Measurements from ENCODE around the gene CTNNA2.

Gene CTNNA2

DNA sequence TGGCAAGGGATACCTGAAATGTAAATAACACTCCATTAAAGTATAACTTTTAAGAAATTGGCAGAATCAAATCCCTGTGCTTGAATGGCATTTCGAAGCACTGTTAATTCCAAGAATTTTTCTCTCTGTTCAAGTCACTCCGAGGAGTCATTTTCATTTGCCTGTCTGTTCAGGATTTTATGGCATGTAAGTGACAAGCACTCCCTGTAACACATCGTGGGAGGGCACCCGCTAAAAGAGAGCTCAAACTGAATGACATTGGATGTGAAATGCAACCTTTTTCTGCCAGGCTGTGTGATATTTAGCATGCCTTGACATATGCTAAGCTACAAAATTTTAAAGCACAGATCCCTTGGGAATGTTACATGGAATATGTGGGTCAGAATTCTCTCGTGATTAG lies 452.1 kb downstream of the CTNNA2 start:
- TF ChIP-seq, protein P1, sequence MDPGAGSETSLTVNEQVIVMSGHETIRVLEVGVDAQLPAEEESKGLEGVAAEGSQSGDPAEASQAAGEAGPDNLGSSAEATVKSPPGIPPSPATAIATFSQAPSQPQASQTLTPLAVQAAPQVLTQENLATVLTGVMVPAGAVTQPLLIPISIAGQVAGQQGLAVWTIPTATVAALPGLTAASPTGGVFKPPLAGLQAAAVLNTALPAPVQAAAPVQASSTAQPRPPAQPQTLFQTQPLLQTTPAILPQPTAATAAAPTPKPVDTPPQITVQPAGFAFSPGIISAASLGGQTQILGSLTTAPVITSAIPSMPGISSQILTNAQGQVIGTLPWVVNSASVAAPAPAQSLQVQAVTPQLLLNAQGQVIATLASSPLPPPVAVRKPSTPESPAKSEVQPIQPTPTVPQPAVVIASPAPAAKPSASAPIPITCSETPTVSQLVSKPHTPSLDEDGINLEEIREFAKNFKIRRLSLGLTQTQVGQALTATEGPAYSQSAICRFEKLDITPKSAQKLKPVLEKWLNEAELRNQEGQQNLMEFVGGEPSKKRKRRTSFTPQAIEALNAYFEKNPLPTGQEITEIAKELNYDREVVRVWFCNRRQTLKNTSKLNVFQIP (CRISPR knock-in tag; IDR thresholded peaks at IDR 0.05; ENCODE audit: borderline replicate concordance, low read depth) = no peak
- no peak for TF ChIP-seq OSR1 (CRISPR knock-in tag; IDR thresholded peaks at IDR 0.05)
- TF ChIP-seq ZNF70 (CRISPR knock-in tag; IDR thresholded peaks at IDR 0.05) = no peak
- TF ChIP-seq ZFP3 (CRISPR knock-in tag; IDR thresholded peaks at IDR 0.05) = no peak
- TF ChIP-seq, protein P2, sequence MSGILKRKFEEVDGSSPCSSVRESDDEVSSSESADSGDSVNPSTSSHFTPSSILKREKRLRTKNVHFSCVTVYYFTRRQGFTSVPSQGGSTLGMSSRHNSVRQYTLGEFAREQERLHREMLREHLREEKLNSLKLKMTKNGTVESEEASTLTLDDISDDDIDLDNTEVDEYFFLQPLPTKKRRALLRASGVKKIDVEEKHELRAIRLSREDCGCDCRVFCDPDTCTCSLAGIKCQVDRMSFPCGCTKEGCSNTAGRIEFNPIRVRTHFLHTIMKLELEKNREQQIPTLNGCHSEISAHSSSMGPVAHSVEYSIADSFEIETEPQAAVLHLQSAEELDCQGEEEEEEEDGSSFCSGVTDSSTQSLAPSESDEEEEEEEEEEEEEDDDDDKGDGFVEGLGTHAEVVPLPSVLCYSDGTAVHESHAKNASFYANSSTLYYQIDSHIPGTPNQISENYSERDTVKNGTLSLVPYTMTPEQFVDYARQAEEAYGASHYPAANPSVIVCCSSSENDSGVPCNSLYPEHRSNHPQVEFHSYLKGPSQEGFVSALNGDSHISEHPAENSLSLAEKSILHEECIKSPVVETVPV (CRISPR knock-in tag; IDR thresholded peaks at IDR 0.05) = no peak
- TF ChIP-seq ISL1 (CRISPR knock-in tag; IDR thresholded peaks at IDR 0.05) = no peak
- no peak for TF ChIP-seq RARB (CRISPR knock-in tag; IDR thresholded peaks at IDR 0.05)
- TF ChIP-seq BACH2 (CRISPR knock-in tag; IDR thresholded peaks at IDR 0.05; ENCODE audit: borderline replicate concordance) = no peak
- TF ChIP-seq TCF4 (CRISPR knock-in tag; IDR thresholded peaks at IDR 0.05; ENCODE audit: borderline replicate concordance) = no peak
- TF ChIP-seq ZNF8 (CRISPR knock-in tag; IDR thresholded peaks at IDR 0.05) = no peak
- TF ChIP-seq, protein P3, sequence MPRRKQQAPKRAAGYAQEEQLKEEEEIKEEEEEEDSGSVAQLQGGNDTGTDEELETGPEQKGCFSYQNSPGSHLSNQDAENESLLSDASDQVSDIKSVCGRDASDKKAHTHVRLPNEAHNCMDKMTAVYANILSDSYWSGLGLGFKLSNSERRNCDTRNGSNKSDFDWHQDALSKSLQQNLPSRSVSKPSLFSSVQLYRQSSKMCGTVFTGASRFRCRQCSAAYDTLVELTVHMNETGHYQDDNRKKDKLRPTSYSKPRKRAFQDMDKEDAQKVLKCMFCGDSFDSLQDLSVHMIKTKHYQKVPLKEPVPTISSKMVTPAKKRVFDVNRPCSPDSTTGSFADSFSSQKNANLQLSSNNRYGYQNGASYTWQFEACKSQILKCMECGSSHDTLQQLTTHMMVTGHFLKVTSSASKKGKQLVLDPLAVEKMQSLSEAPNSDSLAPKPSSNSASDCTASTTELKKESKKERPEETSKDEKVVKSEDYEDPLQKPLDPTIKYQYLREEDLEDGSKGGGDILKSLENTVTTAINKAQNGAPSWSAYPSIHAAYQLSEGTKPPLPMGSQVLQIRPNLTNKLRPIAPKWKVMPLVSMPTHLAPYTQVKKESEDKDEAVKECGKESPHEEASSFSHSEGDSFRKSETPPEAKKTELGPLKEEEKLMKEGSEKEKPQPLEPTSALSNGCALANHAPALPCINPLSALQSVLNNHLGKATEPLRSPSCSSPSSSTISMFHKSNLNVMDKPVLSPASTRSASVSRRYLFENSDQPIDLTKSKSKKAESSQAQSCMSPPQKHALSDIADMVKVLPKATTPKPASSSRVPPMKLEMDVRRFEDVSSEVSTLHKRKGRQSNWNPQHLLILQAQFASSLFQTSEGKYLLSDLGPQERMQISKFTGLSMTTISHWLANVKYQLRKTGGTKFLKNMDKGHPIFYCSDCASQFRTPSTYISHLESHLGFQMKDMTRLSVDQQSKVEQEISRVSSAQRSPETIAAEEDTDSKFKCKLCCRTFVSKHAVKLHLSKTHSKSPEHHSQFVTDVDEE (CRISPR knock-in tag; IDR thresholded peaks at IDR 0.05) = no peak

DNA sequence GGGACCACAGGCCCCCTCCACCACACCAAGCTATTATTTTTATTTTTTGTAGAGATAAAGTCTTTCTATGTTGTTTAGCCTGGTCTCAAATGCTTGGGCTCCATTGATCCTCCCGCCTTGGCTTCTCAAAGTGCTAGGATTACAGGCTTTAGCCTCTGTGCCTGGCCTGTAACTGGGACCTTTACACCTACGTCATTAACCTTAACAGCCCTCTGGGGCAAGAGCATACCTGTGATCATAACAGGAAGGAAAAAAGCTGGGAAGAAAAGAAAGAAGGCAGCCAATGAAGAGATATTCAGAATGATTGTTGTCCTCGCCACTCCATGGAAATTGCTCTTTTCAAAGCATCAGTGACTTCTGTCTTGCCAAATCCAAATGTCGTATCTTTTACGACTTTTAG lies 453.5 kb downstream of the CTNNA2 start:
- no peak for ATAC-seq
- TF ChIP-seq ZC3H10 (CRISPR knock-in tag; IDR thresholded peaks at IDR 0.05) = no peak
- no peak for TF ChIP-seq ESRRG (CRISPR knock-in tag; IDR thresholded peaks at IDR 0.05)
- no peak for TF ChIP-seq PPARA (CRISPR knock-in tag; IDR thresholded peaks at IDR 0.05; ENCODE audit: borderline replicate concordance)
- TF ChIP-seq, protein P1 (CRISPR knock-in tag; IDR thresholded peaks at IDR 0.05; ENCODE audit: borderline replicate concordance, low read depth) = no peak
- no peak for TF ChIP-seq ZFP30 (CRISPR knock-in tag; IDR thresholded peaks at IDR 0.05)
- TF ChIP-seq BACH2 (CRISPR knock-in tag; IDR thresholded peaks at IDR 0.05; ENCODE audit: borderline replicate concordance) = no peak

More for the DNA sequence above, 452.1 kb downstream of the CTNNA2 start:
- ATAC-seq = no peak

DNA sequence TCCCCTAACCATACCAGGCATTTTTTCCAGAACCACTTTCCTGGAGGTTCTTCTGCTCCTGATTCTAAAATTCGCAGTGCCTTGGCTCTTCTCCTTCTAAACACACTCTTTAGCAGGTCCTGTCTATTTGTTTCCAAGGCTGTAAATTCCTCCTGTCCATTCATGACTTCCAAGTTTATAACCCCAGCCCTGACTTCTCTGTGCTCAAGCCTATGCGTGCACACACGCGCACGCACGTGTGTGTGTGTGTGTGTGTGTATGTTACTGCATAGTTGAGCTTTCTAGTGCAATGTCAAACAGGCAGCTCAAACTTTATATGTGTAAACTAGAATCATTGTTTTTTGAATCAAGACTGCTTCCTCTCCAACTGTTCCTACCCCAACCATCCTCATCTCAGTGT lies 454.0 kb downstream of the CTNNA2 start:
- no peak for ATAC-seq
- TF ChIP-seq, protein P2 (CRISPR knock-in tag; IDR thresholded peaks at IDR 0.05) = no peak
- TF ChIP-seq, protein P4, sequence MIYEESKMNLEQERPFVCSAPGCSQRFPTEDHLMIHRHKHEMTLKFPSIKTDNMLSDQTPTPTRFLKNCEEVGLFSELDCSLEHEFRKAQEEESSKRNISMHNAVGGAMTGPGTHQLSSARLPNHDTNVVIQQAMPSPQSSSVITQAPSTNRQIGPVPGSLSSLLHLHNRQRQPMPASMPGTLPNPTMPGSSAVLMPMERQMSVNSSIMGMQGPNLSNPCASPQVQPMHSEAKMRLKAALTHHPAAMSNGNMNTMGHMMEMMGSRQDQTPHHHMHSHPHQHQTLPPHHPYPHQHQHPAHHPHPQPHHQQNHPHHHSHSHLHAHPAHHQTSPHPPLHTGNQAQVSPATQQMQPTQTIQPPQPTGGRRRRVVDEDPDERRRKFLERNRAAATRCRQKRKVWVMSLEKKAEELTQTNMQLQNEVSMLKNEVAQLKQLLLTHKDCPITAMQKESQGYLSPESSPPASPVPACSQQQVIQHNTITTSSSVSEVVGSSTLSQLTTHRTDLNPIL (CRISPR knock-in tag; IDR thresholded peaks at IDR 0.05; ENCODE audit: low read depth) = no peak
- TF ChIP-seq ARNTL (CRISPR knock-in tag; IDR thresholded peaks at IDR 0.05; ENCODE audit: borderline replicate concordance, low read depth) (no peak), GLIS3 (CRISPR knock-in tag; IDR thresholded peaks at IDR 0.05) (no peak), BACH2 (CRISPR knock-in tag; IDR thresholded peaks at IDR 0.05; ENCODE audit: borderline replicate concordance) (no peak), ZNF565 (CRISPR knock-in tag; conservative IDR thresholded peaks at IDR 0.05; ENCODE audit: low read depth) (no peak), TCF4 (CRISPR knock-in tag; IDR thresholded peaks at IDR 0.05; ENCODE audit: borderline replicate concordance) (no peak), RARB (CRISPR knock-in tag; IDR thresholded peaks at IDR 0.05) (no peak), ZC3H10 (CRISPR knock-in tag; IDR thresholded peaks at IDR 0.05) (no peak), ISL1 (CRISPR knock-in tag; IDR thresholded peaks at IDR 0.05) (no peak), PPARA (CRISPR knock-in tag; IDR thresholded peaks at IDR 0.05; ENCODE audit: borderline replicate concordance) (no peak)
- TF ChIP-seq, protein P1 (CRISPR knock-in tag; IDR thresholded peaks at IDR 0.05; ENCODE audit: borderline replicate concordance, low read depth) = no peak
